Fibroblast of skin of left quadriceps (primary cell): ENCODE measurements around the gene ZDHHC9.

ENCODE experiments used
- DNase-seq, 2 experiments: peaks; one replicate each; pipeline ENCODE4 v3.0.0-alpha.2; 2013; ENCODE audit warnings: low read depth in 2 of 2

ZDHHC9 gene

DNA sequence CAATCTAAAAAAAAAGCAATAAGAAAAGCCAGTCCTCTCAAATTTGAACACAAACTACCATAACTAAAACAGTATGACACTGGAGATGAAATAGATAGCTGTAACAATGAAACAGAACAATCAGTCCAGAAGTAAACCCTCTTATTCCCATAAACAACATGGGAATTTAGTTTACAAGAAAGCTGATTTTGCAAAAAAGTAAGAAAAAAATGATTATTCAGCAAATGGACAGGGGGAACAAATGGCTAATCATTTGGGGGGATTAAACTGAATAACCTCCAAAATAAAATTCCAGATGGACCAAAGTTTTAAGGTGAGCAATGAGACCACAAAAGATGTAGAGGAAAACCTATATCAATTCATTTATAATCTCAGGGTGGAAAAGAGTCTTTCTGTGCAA, 80.0 kb downstream of the ZDHHC9 start:
- no peak for DNase-seq

DNA sequence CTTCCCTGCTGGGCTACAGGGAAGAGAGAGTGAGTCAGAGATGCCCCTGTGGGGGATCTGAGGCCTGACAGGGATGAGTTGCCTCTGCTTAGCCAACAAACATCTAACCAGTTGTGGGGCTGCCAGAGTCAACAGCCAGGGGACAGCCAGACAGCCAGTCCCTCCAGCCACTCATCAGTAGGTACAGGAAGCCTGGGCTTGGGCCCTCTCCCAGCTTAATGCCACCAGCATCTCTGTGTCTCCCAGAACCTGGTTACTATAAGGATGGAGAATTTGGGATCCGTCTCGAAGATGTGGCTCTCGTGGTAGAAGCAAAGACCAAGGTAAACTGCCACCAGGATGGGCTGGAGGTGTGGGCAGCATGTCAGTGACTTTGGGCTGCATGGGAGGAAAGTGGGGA, 81.2 kb downstream of the ZDHHC9 start:
- DNase-seq, result no peak

DNA sequence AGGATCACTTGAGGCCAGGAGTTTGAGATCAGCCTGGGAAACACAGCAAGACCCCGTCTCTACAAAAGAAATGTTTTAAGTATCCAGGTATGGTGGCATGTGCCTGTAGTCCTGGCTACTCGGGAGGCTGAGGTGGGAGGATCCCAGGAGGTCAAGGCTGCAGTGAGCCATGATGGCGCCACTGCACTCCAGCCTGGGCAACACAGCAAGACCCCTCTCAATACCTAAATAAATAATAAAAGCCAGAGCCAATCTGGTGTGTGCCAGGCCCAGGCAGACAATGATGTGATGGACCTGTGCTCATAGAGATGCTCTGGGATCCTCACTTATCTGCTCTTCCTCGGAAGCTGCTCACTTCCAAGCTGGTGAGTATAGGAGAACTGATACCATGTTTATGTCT, 82.1 kb downstream of the ZDHHC9 start:
- DNase-seq, result no peak

DNA sequence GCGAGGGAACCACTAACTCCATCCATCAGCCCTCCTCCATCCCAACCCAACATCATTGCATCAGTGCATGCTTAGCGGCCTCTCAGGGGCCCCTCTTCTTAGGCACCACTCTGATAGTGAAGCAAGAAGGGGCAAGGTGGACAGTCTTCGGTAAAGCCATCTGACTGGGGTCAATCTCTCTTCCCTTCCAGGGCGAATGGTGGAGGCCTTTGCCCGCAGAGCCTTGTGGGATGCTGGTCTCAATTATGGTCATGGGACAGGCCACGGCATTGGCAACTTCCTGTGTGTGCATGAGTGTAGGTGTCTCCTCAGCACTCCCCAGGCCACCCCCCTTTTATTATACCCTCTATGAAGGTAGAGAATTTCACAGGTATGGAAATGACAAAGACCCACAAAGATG, 82.7 kb downstream of the ZDHHC9 start:
- DNase-seq, result no peak

DNA sequence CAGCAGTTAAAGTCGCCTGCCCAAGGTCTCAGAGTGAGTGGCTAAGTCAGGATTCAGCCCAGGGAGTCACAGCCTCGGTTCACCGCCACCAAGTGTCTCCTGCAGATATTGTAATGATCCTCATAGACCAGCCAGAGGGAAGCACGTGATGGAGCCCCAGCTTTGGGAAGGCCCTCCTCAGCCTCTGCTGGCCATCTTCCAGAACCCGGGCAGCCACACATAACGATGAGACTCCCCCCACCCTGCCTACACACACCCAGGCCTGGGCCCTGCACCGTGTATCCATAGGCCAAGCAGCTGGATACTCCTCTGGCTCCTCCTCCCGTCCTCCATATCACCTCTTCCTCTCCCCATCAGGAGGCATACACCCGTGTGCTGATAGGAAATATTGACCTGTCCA, 83.5 kb downstream of the ZDHHC9 start:
- DNase-seq, result no peak

DNA sequence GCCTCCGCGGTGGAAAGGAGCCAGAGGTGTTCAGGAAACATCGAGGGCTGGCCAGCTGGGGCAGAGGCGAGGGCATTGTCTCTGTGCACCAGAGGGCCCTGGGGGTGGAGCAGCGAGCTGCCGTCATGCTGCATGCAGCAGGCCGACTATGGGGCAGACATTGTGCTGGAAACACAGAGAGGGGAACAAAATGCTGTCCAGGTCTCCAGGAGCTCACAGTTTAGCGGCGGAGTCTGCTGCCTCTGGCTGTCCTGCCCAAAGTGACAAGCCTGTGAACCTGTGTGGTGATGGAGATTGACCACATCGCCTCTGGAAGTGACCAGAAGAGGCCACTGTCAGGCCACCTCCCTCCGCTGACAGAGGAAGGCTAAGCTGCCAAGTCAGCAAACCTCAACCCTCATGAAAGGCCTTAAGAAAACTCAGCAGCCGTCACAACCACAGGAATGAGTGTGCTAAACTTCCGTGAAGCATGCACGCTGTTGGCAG, 84.1 kb downstream of the ZDHHC9 start:
- peak; percentile 31 to 49 for DNase-seq

DNA sequence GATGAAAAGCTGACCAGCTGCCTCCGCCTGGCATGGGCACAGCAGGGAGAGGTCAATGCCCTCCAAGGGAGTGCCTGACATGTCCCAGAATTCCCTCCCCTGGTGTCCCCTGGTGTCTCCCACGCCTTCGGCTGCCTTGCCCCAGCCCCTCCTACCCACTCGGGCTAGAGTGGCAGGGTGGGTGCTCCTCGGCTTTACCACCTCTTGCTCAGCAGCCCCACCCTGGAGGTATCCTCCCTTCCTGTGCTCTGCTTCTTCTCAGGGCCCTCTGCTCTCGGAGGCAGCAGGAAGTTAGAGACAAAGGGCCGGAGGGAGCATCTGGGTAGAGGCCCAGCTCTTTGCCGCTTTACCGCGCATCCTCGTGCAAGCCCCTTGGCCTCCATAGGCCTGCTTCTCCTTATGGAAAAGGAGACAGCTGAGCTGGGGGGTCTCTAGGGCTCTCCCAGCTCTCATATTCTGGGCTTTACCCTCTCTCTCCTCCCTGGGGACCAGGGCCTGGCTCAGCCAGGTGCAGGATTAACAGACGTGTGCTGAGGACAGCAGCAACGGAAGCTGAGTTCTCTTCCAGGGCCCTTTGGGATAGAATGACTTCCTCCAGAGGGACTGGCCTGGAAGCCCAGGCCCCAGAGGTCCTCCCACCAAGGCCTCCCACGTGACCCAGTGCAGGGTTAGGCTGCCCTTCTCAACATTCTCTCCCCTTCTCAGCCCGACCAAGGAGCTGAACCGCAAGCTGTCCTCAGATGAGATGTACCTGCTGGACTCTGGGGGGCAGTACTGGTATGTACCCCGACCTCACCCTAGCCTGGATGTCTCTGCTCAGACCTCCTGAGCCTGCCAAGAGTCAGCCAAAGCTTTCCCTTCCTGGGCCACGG, 87.7 kb downstream of the ZDHHC9 start:
- no peak for DNase-seq

DNA sequence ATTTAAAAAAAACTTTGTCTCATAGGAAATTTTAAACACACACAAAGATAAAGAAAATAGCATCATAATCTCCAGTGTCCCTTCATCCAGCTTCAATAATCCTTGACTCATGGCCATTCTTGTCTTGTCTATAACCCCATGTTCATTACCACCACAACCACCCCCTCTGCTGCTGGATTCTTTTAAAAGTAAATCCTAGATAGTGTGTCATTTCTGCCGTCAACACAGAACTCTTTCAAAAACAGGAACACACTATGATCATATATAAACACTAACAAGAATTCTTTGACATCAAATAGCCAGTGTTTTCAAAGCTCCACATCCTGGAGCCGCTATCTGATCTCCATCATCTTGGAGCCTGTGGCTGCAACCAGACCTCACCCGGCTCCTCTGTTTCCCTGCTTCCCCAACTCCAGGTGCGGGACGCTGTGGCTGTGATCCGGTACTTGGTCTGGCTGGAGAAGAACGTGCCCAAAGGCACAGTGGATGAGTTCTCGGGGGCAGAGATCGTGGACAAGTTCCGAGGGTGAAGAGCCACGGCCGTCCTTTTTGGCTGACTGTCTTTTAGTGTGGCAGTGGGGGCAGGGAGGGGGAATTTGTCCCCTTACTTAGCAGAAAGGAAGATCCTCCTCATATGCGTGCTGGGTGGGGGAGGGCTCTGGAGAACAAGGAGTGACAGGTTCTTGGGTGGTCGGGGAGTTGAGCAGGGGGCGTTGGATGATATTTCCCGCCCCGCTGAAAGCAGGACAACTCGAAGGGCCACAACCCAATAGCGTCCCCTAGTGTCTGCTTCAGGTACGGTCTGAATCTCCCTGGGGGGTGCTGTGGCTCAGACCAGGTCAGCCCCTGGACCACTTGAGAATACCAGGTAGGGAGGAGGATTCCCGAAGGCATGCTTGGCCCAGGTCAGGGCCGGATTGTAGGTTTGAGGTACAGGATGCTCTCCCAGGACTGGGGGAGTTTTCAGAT, 89.3 kb downstream of the ZDHHC9 start:
- DNase-seq, result no peak
